Karpas-422 (cell line): ENCODE data around the gene HSD11B1. TPM values are rescaled to one million over a fixed set of nuclear protein-coding genes. Genes with fewer than 3 reads are reported as not detected.

Experiments used
- DNase-seq: peaks from one replicate; pipeline ENCODE4 v3.0.0-alpha.2; 2015
- H2AFZ ChIP-seq: fragments of 200-600 bp; sonication (generic); 2 replicates; pipeline ENCODE4 v1.6.1; 2014; ENCODE audit warnings: antibody characterized with exemption, low read length, mixed read lengths
- H3K27ac ChIP-seq: fragments of 200-600 bp; sonication (generic); 2 replicates; pipeline ENCODE4 v1.5.1; 2014; ENCODE audit warnings: mild to moderate bottlenecking, low read length, moderate library complexity
- H3K27me3 ChIP-seq: fragments of 200-600 bp; sonication (generic); 2 replicates; pipeline ENCODE4 v1.6.1; 2014; ENCODE audit warnings: low read length, mixed read lengths
- H3K36me3 ChIP-seq: fragments of 200-600 bp; sonication (generic); 2 replicates; pipeline ENCODE4 v1.6.1; 2014; ENCODE audit warnings: low read length, mixed read lengths; ENCODE audit not compliant: insufficient read depth
- H3K4me1 ChIP-seq: fragments of 200-600 bp; sonication (generic); 2 replicates; pipeline ENCODE4 v1.6.1; 2014; ENCODE audit warnings: mild to moderate bottlenecking, low read length, mixed read lengths
- H3K4me2 ChIP-seq: fragments of 200-600 bp; sonication (generic); 2 replicates; pipeline ENCODE4 v1.6.1; 2014; ENCODE audit warnings: low read length, low read depth, mild to moderate bottlenecking; ENCODE audit not compliant: poor library complexity, severe bottlenecking
- H3K4me3 ChIP-seq: fragments of 200-600 bp; sonication (generic); 2 replicates; pipeline ENCODE4 v1.5.1; 2014; ENCODE audit warnings: mild to moderate bottlenecking, antibody characterized with exemption, low read length, mixed read lengths
- H3K79me2 ChIP-seq: fragments of 200-600 bp; sonication (generic); 2 replicates; pipeline ENCODE4 v1.6.1; 2014; ENCODE audit warnings: mild to moderate bottlenecking, low read length, mixed read lengths
- H3K9ac ChIP-seq: fragments of 200-600 bp; sonication (generic); 2 replicates; pipeline ENCODE4 v1.6.0; 2014; ENCODE audit warnings: low read length
- H3K9me2 ChIP-seq: fragments of 200-600 bp; sonication (generic), shearing (Covaris generic); replicated peaks from 2 replicates; pipeline ENCODE4 v1.6.0; 2014; ENCODE audit warnings: mild to moderate bottlenecking, low read length, moderate library complexity; ENCODE audit not compliant: insufficient read depth
- H3K9me3 ChIP-seq: fragments of 300-700, 200-600 bp; sonication (generic); 2 replicates; pipeline ENCODE4 v1.6.1; 2014; ENCODE audit warnings: low read length, mixed read lengths
- H4K20me1 ChIP-seq: fragments of 200-600 bp; sonication (generic); 2 replicates; pipeline ENCODE4 v1.6.1; 2014; ENCODE audit warnings: mild to moderate bottlenecking, antibody characterized with exemption, low read length, low read depth; ENCODE audit not compliant: insufficient read depth
- total RNA-seq: library from RNA; depleted of rRNA; stranded (reverse); fragments of >200 nt; shearing (Covaris generic); gene quantifications from 2 replicates; pipeline ENCODE4 v1.2.3, GENCODE V29; 2014; ENCODE audit warnings: low replicate concordance

The HSD11B1 gene
- total RNA-seq, 1 experiment from 2014 or later: not detected

- Histone ChIP-seq H3K9ac (no peak overlapping the region), H3K9me2 (no peaks in the 10 kb centered on the region), H4K20me1 (no peaks in the 10 kb centered on the region), H3K27ac (no peak overlapping the region), H3K79me2 (no peaks in the 10 kb centered on the region), H3K36me3 (no peaks in the 10 kb centered on the region), H3K4me1 (no peaks in the 10 kb centered on the region), H3K27me3 (no peaks in the 10 kb centered on the region), H2AFZ (no peak overlapping the region), H3K4me2 (no peak overlapping the region), H3K9me3 (no peaks in the 10 kb centered on the region), H3K4me3 (no peak overlapping the region)
- DNase-seq: no peak
Measured at GRCh38 chr1:209723756-209724693, 19.4 kb downstream of the HSD11B1 start.

DNA sequence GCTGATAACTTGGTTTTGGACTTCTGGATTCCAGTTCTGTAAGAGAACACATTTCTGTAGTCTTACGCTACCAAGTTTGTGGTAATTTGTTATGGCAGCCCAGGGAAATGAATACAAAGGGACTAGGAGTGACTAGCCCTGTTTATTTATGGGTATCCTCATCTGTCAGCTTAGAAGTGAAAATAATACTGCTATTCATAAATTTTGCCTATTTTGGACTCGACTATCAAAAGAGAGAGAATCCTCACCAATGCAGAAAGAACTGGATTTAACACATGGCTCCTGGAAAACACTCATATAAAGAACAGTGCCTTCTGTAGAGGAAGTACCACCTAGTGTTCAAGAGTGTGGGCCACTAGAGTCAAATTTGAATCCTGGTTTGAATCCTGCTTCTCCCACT is 22.6 kb downstream of the HSD11B1 start:
- Histone ChIP-seq H3K9me3 (no peaks in the 10 kb centered on the region), H3K4me1 (no peaks in the 10 kb centered on the region), H3K4me3 (no peak overlapping the region), H3K36me3 (no peaks in the 10 kb centered on the region), H3K9ac (no peak overlapping the region), H3K27me3 (no peaks in the 10 kb centered on the region), H4K20me1 (no peaks in the 10 kb centered on the region), H2AFZ (no peak overlapping the region), H3K27ac (no peak overlapping the region), H3K9me2 (no peaks in the 10 kb centered on the region), H3K4me2 (no peak overlapping the region), H3K79me2 (no peaks in the 10 kb centered on the region)
- DNase-seq: no peak

GRCh38 chr1:209727785-209728184 is 23.1 kb downstream of the HSD11B1 start:
- no peak overlapping the region for H3K4me2 ChIP-seq
- H3K9ac ChIP-seq: no peak overlapping the region
- H3K27ac ChIP-seq: no peak overlapping the region
- no peak overlapping the region for H3K4me3 ChIP-seq
- H2AFZ ChIP-seq: no peak overlapping the region
- H3K36me3 ChIP-seq: no peaks in the 10 kb centered on the region
- no peak for DNase-seq
- H3K79me2 ChIP-seq: no peaks in the 10 kb centered on the region
- H3K9me2 ChIP-seq: no peaks in the 10 kb centered on the region
- H3K4me1 ChIP-seq: no peaks in the 10 kb centered on the region
- H3K9me3 ChIP-seq: no peaks in the 10 kb centered on the region
- no peaks in the 10 kb centered on the region for H4K20me1 ChIP-seq
- no peaks in the 10 kb centered on the region for H3K27me3 ChIP-seq

DNA sequence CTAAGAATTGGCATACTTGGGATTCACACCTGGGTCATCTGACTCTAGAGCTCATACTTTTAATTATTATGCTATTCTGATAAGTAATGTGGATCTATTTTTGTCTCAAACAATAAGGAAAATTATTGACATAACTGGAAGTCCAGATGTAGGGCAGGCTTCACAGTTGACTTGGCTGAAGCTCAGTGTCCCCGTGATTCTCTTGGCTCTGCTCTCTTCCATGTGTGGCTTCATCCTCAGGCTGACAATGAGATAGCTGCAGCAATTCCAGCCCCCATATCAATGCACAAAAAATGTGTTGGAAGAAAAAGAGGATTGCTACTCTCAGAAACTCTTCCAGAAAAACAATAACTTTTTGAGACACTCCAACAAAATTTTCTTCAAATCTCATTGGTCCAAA is 23.8 kb downstream of the HSD11B1 start:
- Histone ChIP-seq H3K9ac (no peak overlapping the region), H3K27ac (no peak overlapping the region), H3K4me1 (no peaks in the 10 kb centered on the region), H3K9me3 (no peaks in the 10 kb centered on the region), H3K27me3 (no peaks in the 10 kb centered on the region), H3K9me2 (no peaks in the 10 kb centered on the region), H3K36me3 (no peaks in the 10 kb centered on the region), H3K4me3 (no peak overlapping the region), H4K20me1 (no peaks in the 10 kb centered on the region), H3K4me2 (no peak overlapping the region), H3K79me2 (no peaks in the 10 kb centered on the region), H2AFZ (no peak overlapping the region)
- no peak for DNase-seq

DNA sequence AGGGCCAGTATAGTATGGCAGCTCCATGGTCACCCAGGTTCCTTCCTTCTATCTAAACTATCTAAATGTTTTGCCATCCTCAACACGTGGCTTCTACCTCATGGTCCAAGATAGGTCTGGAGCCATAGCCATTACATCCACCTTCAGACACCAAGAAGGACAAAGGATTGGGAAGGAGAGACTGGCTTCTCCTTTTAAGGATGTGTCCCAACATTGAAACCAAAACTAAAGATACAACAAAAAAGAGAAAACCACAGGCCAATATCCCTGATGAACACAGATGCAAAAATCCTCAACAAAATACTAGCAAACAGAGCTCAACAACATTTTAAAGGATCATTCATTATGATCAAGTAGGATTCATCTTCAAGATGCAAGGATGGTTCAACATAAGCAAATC is 24.8 kb downstream of the HSD11B1 start:
- no peak overlapping the region for H3K27ac ChIP-seq
- H3K79me2 ChIP-seq: no peaks in the 10 kb centered on the region
- no peaks in the 10 kb centered on the region for H3K9me3 ChIP-seq
- no peaks in the 10 kb centered on the region for H3K27me3 ChIP-seq
- H3K36me3 ChIP-seq: no peaks in the 10 kb centered on the region
- no peak overlapping the region for H3K9ac ChIP-seq
- no peaks in the 10 kb centered on the region for H3K9me2 ChIP-seq
- H4K20me1 ChIP-seq: no peaks in the 10 kb centered on the region
- no peak for DNase-seq
- no peak overlapping the region for H3K4me2 ChIP-seq
- H3K4me1 ChIP-seq: no peaks in the 10 kb centered on the region
- H2AFZ ChIP-seq: no peak overlapping the region
- H3K4me3 ChIP-seq: no peak overlapping the region

GRCh38 chr1:209732725-209733124 is 28.1 kb downstream of the HSD11B1 start:
- H3K9me3 ChIP-seq: no peaks in the 10 kb centered on the region
- no peak overlapping the region for H3K9ac ChIP-seq
- no peaks in the 10 kb centered on the region for H3K9me2 ChIP-seq
- H3K4me3 ChIP-seq: no peak overlapping the region
- no peaks in the 10 kb centered on the region for H4K20me1 ChIP-seq
- H3K36me3 ChIP-seq: no peaks in the 10 kb centered on the region
- no peak overlapping the region for H3K4me2 ChIP-seq
- no peaks in the 10 kb centered on the region for H3K4me1 ChIP-seq
- no peak overlapping the region for H2AFZ ChIP-seq
- H3K79me2 ChIP-seq: no peaks in the 10 kb centered on the region
- no peaks in the 10 kb centered on the region for H3K27me3 ChIP-seq
- no peak for DNase-seq
- H3K27ac ChIP-seq: no peak overlapping the region

- no peak overlapping the region for H2AFZ ChIP-seq
- no peaks in the 10 kb centered on the region for H3K36me3 ChIP-seq
- no peaks in the 10 kb centered on the region for H3K9me2 ChIP-seq
- no peaks in the 10 kb centered on the region for H4K20me1 ChIP-seq
- H3K27ac ChIP-seq: no peak overlapping the region
- no peaks in the 10 kb centered on the region for H3K4me1 ChIP-seq
- no peak overlapping the region for H3K9ac ChIP-seq
- H3K27me3 ChIP-seq: no peaks in the 10 kb centered on the region
- no peaks in the 10 kb centered on the region for H3K9me3 ChIP-seq
- no peaks in the 10 kb centered on the region for H3K79me2 ChIP-seq
- no peak overlapping the region for H3K4me3 ChIP-seq
- DNase-seq: peak; percentile 27
- H3K4me2 ChIP-seq: no peak overlapping the region
Measured at GRCh38 chr1:209733409-209734192, 29.0 kb downstream of the HSD11B1 start.

DNA sequence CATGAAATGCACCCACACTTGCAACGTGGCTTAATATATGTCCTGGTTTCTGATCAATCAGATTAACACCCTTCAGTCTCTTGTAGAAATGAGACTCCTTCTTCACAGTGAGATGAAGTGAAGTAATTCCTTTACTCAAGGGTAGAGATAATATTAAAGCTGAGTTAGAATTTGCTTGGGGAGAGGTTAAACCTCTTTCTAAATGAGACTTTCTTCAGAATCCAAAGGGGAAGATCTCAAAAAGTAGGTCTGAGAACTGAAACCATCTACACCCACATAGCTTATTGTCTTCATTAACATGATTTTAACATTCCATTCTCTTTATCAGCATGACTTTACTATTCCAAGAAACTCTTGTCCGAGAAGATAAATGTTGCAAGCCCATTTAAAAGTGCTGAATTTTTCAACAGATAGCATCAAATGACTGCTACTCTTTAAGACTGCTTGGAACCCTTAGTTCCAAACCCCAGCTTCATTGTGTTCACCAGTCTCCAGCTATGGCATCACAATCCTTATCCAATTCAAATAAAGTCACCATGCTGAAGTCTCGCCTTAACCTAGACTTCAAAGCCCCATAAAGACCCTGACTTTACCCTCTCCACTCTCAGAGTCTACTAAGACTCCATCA is 32.0 kb downstream of the HSD11B1 start:
- Histone ChIP-seq H3K4me2 (no peak overlapping the region), H2AFZ (no peak overlapping the region), H3K9ac (no peak overlapping the region), H3K27ac (no peak overlapping the region), H3K4me1 (no peaks in the 10 kb centered on the region), H4K20me1 (no peaks in the 10 kb centered on the region), H3K9me2 (no peaks in the 10 kb centered on the region), H3K27me3 (no peaks in the 10 kb centered on the region), H3K4me3 (no peak overlapping the region), H3K36me3 (no peaks in the 10 kb centered on the region), H3K9me3 (no peaks in the 10 kb centered on the region), H3K79me2 (no peaks in the 10 kb centered on the region)
- DNase-seq: no peak
